Fibroblast of villous mesenchyme (primary cell): ENCODE results near the gene SH2D2A. TPM values are rescaled to one million over a fixed set of nuclear protein-coding genes. Genes with fewer than 3 reads are reported as not detected.

Source experiments
- DNase-seq: peaks from one replicate; pipeline ENCODE4 v3.0.0-alpha.2; 2010; ENCODE audit warnings: low read depth
- H3K4me3 ChIP-seq: 2 replicates; pipeline ENCODE4 v1.5.1; 2011; ENCODE audit warnings: low read depth, mild to moderate bottlenecking, low read length
- CTCF ChIP-seq: IDR thresholded peaks from 2 replicates; pipeline ENCODE4 v1.5.1; 2012; ENCODE audit warnings: low read depth, mild to moderate bottlenecking, low read length; ENCODE audit not compliant: insufficient read depth
- total RNA-seq: library from RNA; depleted of rRNA; stranded (reverse); fragments of >200 nt; gene quantifications from 2 replicates; pipeline ENCODE4 v1.2.3, GENCODE V29; 2012

SH2D2A gene
- total RNA-seq, 1 donor: not detected

- no peak overlapping the region for H3K4me3 ChIP-seq
- no peak for DNase-seq
- TF ChIP-seq CTCF: no peak
Measured at GRCh38 chr1:156809281-156809680, 7.4 kb downstream of the SH2D2A start.

- no peak overlapping the region for H3K4me3 ChIP-seq
- no peak for DNase-seq
- TF ChIP-seq CTCF: no peak
Measured at GRCh38 chr1:156808186-156809030, 8.2 kb downstream of the SH2D2A start.

GRCh38 chr1:156807627-156808026 lies 9.0 kb downstream of the SH2D2A start:
- no peak overlapping the region for H3K4me3 ChIP-seq
- DNase-seq: no peak
- no peak for TF ChIP-seq CTCF

GRCh38 chr1:156806512-156807440 lies 9.9 kb downstream of the SH2D2A start:
- no peak overlapping the region for H3K4me3 ChIP-seq
- no peak for DNase-seq
- no peak for TF ChIP-seq CTCF

GRCh38 chr1:156805766-156806511 lies 10.7 kb downstream of the SH2D2A start:
- no peak overlapping the region for H3K4me3 ChIP-seq
- peak; percentile 98 for DNase-seq
- TF ChIP-seq CTCF: no peak

GRCh38 chr1:156804572-156805243 lies 11.9 kb downstream of the SH2D2A start:
- TF ChIP-seq CTCF: no peak
- no peak overlapping the region for H3K4me3 ChIP-seq
- peak; percentile 64 for DNase-seq
